ACHN (cell line): ENCODE measurements around the gene PLAA.
"Not testable (repeated sequence)": the region's sequence is repeated elsewhere in the genome, so short reads cannot be mapped to it uniquely, and the experiment has no call there.

Experiments used
- DNase-seq: peaks from one replicate; pipeline ENCODE4 v3.0.0-alpha.2; 2015
- in situ Hi-C: cut with HindIII; loops from 2 replicates; pipeline ENCODE4 v1.10.0; 2017; ENCODE audit warnings: low sequenced_read_pairs, low pct_ligation_motif_present, low pct_unique_long_range_greater_than_20kb

The PLAA gene

GRCh38 chr9:26939955-26940711 lies 6.9 kb downstream of the PLAA start:
- in situ Hi-C loops: no loop called here
- no peak for DNase-seq

- DNase-seq: no peak
- in situ Hi-C loops: no loop called here
Observed at GRCh38 chr9:26937816-26938371, 9.1 kb downstream of the PLAA start.

GRCh38 chr9:26935847-26936246 lies 11.2 kb downstream of the PLAA start:
- no peak for DNase-seq
- in situ Hi-C loops: no loop called here

- no peak for DNase-seq
- in situ Hi-C loops: no loop called here
Observed at GRCh38 chr9:26928902-26929495, 18.0 kb downstream of the PLAA start.

GRCh38 chr9:26925609-26926008 lies 21.4 kb downstream of the PLAA start:
- in situ Hi-C loops: no loop called here

GRCh38 chr9:26919698-26920097 lies 27.3 kb downstream of the PLAA start:
- DNase-seq: no peak
- in situ Hi-C loops: no loop called here

More at GRCh38 chr9:26925609-26926008, 21.4 kb downstream of the PLAA start:
- DNase-seq: no peak

- in situ Hi-C loops: no loop called here
- no peak for DNase-seq
Observed at GRCh38 chr9:26913138-26913668, 33.8 kb downstream of the PLAA start.

GRCh38 chr9:26904671-26905070 lies 42.4 kb downstream of the PLAA start:
- in situ Hi-C loops: no loop called here
- no peak for DNase-seq

- no peak for DNase-seq
- in situ Hi-C loops: no loop called here
Observed at GRCh38 chr9:26904070-26904469, 43.0 kb downstream of the PLAA start.

- no peak for DNase-seq
- in situ Hi-C loops: no loop called here
Observed at GRCh38 chr9:26893030-26893676, 53.9 kb downstream of the PLAA start.

GRCh38 chr9:26892251-26893029 lies 54.6 kb downstream of the PLAA start, which contains the start of gene CAAP1:
CAAP1 (minus strand) TSS chr9:26892802; CDS start chr9:26892715, 87 bp downstream.
- peak; percentile 92 for DNase-seq
- in situ Hi-C loops: no loop called here

- DNase-seq: peak; percentile 10
Observed at GRCh38 chr9:26891726-26892125, 55.3 kb downstream of the PLAA start.

GRCh38 chr9:26888271-26888670 lies 58.8 kb downstream of the PLAA start:
- in situ Hi-C loops: no loop called here
- no peak for DNase-seq

More at GRCh38 chr9:26891726-26892125, 55.3 kb downstream of the PLAA start:
- in situ Hi-C loops: no loop called here

- in situ Hi-C loops: no loop called here
Observed at GRCh38 chr9:26882154-26882553, 64.9 kb downstream of the PLAA start.

GRCh38 chr9:26880262-26880661 lies 66.8 kb downstream of the PLAA start:
- in situ Hi-C loops: no loop called here
- no peak for DNase-seq

More at GRCh38 chr9:26882154-26882553, 64.9 kb downstream of the PLAA start:
- no peak for DNase-seq

GRCh38 chr9:26875155-26875554 lies 71.9 kb downstream of the PLAA start:
- in situ Hi-C loops, DNase-seq: not testable (repeated sequence)

GRCh38 chr9:26870292-26870691 lies 76.8 kb downstream of the PLAA start:
- in situ Hi-C loops: no loop called here
- peak; percentile 74 for DNase-seq

- in situ Hi-C loops: no loop called here
- DNase-seq: peak; percentile 19
Observed at GRCh38 chr9:26863074-26863473, 84.0 kb downstream of the PLAA start.
